K562 (cell line): ENCODE data around the gene PRPF8. TPM values are rescaled to one million over a fixed set of nuclear protein-coding genes. Genes with fewer than 3 reads are reported as not detected.

Experiments used
- FIP1L1 ChIP-seq: fragments of 200-400 bp; formaldehyde crosslinking; IDR thresholded peaks from 2 replicates; pipeline ENCODE4 v1.6.1; 2018; ENCODE audit warnings: mild to moderate bottlenecking, low read depth, low read length; ENCODE audit not compliant: poor library complexity, severe bottlenecking
- RBFOX2 ChIP-seq: fragments of 200-400 bp; formaldehyde crosslinking; IDR thresholded peaks from 2 replicates; pipeline ENCODE4 v1.6.1; 2017; ENCODE audit warnings: low read depth, mild to moderate bottlenecking, low read length, moderate library complexity
- ZNF263 ChIP-seq: sonication (generic); formaldehyde crosslinking; IDR thresholded peaks from 2 replicates; pipeline ENCODE4 v1.8.0; 2022; ENCODE audit warnings: mild to moderate bottlenecking, missing genetic modification reagents, borderline replicate concordance
- polyA plus RNA-seq, 8 experiments: library from polyadenylated mRNA; depleted of rRNA in 4 of 8; stranded (reverse) in 5 of 8; unstranded in 3 of 8; fragments of >200 nt; fragmentation: Nextera tagmentation in 2 of 8; fragmentation: Illumina TruSeq in 1 of 8; extraction: Ambion mirVana in 2 of 8; extraction: Trizol in 1 of 8; gene quantifications; 2 replicates each; pipeline versions ENCODE4 v1.2.1 to v1.2.3, GENCODE V29; 2011 to 2014; ENCODE audit warnings: inconsistent platforms in 1 of 8, missing spikeins in 1 of 8
- total RNA-seq, 7 experiments: library from RNA; depleted of rRNA in 6 of 7; stranded (reverse); fragments of >200 nt in 6 of 7; fragmentation: Illumina TruSeq in 2 of 7; extraction: Trizol in 2 of 7; gene quantifications; 2 replicates each; pipeline versions ENCODE4 v1.2.1 to v1.2.3, GENCODE V29; 2011 to 2021; ENCODE audit warnings: low replicate concordance in 1 of 7
- TF ChIP-seq, protein P1 (sequence below): IDR thresholded peaks from 2 replicates; pipeline ENCODE4 v1.6.1; 2011; ENCODE audit warnings: borderline replicate concordance, low read depth, mild to moderate bottlenecking, moderate library complexity, low read length; ENCODE audit not compliant: insufficient read depth, poor library complexity, severe bottlenecking
- TF ChIP-seq, protein P2 (sequence below): sonication (generic); formaldehyde crosslinking; IDR thresholded peaks from 2 replicates; pipeline ENCODE4 v1.8.0; 2022; ENCODE audit warnings: missing genetic modification reagents, mild to moderate bottlenecking, moderate library complexity, borderline replicate concordance
- TF ChIP-seq, protein P3 (sequence below): fragments of 450-650 bp; IDR thresholded peaks from 2 replicates; pipeline ENCODE4 v1.6.1; 2016; ENCODE audit warnings: borderline replicate concordance
- TF ChIP-seq, protein P4 (sequence below): sonication (generic); formaldehyde crosslinking; IDR thresholded peaks from 2 replicates; pipeline ENCODE4 v1.8.0; 2022; ENCODE audit warnings: mild to moderate bottlenecking, missing genetic modification reagents

The PRPF8 gene
- total and polyA plus RNA-seq, 9 of the 15 experiments (the other 6 are each of a cell fraction or from before 2014, with no cell fraction given) = 64.3 to 294 (median 85.9) TPM

DNA sequence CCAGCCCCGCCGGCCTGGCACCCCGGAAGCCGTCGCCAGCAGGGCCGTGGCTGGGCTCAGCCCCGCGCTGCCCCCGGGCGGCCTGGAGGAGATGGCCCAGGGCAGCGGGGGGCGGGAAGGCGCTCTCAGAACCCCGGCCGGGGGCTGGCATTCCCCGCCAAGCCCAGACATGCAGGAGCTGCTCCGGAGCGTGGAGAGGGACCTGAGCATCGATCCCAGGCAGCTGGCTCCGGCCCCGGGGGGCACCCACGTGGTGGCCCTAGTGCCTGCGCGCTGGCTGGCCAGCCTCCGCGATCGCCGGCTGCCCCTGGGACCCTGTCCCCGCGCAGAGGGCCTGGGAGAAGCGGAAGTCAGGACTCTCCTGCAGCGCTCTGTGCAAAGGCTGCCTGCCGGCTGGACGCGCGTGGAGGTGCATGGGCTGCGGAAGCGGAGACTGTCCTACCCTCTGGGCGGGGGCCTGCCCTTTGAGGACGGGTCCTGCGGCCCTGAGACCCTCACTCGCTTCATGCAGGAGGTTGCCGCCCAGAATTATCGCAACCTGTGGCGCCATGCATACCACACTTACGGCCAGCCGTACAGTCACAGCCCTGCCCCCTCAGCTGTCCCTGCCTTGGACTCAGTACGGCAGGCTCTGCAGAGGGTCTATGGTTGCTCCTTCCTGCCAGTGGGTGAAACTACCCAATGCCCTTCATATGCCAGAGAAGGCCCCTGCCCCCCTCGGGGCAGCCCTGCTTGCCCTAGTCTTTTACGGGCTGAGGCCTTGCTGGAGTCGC, 40.4 kb upstream of the PRPF8 start (continued):
- TF ChIP-seq, protein P1, sequence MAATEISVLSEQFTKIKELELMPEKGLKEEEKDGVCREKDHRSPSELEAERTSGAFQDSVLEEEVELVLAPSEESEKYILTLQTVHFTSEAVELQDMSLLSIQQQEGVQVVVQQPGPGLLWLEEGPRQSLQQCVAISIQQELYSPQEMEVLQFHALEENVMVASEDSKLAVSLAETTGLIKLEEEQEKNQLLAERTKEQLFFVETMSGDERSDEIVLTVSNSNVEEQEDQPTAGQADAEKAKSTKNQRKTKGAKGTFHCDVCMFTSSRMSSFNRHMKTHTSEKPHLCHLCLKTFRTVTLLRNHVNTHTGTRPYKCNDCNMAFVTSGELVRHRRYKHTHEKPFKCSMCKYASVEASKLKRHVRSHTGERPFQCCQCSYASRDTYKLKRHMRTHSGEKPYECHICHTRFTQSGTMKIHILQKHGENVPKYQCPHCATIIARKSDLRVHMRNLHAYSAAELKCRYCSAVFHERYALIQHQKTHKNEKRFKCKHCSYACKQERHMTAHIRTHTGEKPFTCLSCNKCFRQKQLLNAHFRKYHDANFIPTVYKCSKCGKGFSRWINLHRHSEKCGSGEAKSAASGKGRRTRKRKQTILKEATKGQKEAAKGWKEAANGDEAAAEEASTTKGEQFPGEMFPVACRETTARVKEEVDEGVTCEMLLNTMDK = peak; percentile 62
- TF ChIP-seq, protein P2, sequence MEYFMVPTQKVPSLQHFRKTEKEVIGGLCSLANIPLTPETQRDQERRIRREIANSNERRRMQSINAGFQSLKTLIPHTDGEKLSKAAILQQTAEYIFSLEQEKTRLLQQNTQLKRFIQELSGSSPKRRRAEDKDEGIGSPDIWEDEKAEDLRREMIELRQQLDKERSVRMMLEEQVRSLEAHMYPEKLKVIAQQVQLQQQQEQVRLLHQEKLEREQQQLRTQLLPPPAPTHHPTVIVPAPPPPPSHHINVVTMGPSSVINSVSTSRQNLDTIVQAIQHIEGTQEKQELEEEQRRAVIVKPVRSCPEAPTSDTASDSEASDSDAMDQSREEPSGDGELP (CRISPR knock-in tag) = peak; percentile 66; the same call in 1 of the 2 replicates
- TF ChIP-seq, protein P3, sequence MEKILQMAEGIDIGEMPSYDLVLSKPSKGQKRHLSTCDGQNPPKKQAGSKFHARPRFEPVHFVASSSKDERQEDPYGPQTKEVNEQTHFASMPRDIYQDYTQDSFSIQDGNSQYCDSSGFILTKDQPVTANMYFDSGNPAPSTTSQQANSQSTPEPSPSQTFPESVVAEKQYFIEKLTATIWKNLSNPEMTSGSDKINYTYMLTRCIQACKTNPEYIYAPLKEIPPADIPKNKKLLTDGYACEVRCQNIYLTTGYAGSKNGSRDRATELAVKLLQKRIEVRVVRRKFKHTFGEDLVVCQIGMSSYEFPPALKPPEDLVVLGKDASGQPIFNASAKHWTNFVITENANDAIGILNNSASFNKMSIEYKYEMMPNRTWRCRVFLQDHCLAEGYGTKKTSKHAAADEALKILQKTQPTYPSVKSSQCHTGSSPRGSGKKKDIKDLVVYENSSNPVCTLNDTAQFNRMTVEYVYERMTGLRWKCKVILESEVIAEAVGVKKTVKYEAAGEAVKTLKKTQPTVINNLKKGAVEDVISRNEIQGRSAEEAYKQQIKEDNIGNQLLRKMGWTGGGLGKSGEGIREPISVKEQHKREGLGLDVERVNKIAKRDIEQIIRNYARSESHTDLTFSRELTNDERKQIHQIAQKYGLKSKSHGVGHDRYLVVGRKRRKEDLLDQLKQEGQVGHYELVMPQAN = peak; percentile 42; the same call in 1 of the 2 replicates
- TF ChIP-seq ZNF263 (CRISPR knock-in tag) (no peak), RBFOX2 (peak; percentile 67), FIP1L1 (peak; percentile 32)
- TF ChIP-seq, protein P4, sequence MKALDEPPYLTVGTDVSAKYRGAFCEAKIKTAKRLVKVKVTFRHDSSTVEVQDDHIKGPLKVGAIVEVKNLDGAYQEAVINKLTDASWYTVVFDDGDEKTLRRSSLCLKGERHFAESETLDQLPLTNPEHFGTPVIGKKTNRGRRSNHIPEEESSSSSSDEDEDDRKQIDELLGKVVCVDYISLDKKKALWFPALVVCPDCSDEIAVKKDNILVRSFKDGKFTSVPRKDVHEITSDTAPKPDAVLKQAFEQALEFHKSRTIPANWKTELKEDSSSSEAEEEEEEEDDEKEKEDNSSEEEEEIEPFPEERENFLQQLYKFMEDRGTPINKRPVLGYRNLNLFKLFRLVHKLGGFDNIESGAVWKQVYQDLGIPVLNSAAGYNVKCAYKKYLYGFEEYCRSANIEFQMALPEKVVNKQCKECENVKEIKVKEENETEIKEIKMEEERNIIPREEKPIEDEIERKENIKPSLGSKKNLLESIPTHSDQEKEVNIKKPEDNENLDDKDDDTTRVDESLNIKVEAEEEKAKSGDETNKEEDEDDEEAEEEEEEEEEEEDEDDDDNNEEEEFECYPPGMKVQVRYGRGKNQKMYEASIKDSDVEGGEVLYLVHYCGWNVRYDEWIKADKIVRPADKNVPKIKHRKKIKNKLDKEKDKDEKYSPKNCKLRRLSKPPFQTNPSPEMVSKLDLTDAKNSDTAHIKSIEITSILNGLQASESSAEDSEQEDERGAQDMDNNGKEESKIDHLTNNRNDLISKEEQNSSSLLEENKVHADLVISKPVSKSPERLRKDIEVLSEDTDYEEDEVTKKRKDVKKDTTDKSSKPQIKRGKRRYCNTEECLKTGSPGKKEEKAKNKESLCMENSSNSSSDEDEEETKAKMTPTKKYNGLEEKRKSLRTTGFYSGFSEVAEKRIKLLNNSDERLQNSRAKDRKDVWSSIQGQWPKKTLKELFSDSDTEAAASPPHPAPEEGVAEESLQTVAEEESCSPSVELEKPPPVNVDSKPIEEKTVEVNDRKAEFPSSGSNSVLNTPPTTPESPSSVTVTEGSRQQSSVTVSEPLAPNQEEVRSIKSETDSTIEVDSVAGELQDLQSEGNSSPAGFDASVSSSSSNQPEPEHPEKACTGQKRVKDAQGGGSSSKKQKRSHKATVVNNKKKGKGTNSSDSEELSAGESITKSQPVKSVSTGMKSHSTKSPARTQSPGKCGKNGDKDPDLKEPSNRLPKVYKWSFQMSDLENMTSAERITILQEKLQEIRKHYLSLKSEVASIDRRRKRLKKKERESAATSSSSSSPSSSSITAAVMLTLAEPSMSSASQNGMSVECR (CRISPR knock-in tag) = peak; percentile 81; the same call in 1 of the 2 replicates
